ENCODE measurements around the gene TRMT10A. TPM values are rescaled to one million over a fixed set of nuclear protein-coding genes. Genes with fewer than 3 reads are reported as not detected.

TRMT10A gene
- total RNA-seq, 1 experiment from 2014 or later: 7.4 TPM

- TF ChIP-seq EGR1 (IDR thresholded peaks at IDR 0.05; ENCODE audit: low read depth): no peak
- no peak for TF ChIP-seq SP1 (IDR thresholded peaks at IDR 0.05; ENCODE audit: low read depth)
- TF ChIP-seq ATF3 (IDR thresholded peaks at IDR 0.05): no peak
- TF ChIP-seq ZNF274 (IDR thresholded peaks at IDR 0.05; ENCODE audit: low read depth, low read length): no peak
- no peak for TF ChIP-seq ZFX (IDR thresholded peaks at IDR 0.05)
- TF ChIP-seq POLR2AphosphoS5 (IDR thresholded peaks at IDR 0.05; ENCODE audit: low read depth, low read length): no peak
- TF ChIP-seq EZH2phosphoT487 (IDR thresholded peaks at IDR 0.05; ENCODE audit: borderline replicate concordance): no peak
- POLR2A ChIA-PET: no interaction called here
- Histone ChIP-seq H4K20me1 (ENCODE audit: insufficient read depth) (no peaks in the 10 kb centered on the region), H3K4me2 (ENCODE audit: low read length) (no peak overlapping the region), H3K4me1 (ENCODE audit: control insufficient read depth in 1 of 2, insufficient read depth in 2 of 2, low read length in 2 of 2) (no peaks in the 10 kb centered on the region), H3K79me2 (ENCODE audit: insufficient read depth, low read length) (no peaks in the 10 kb centered on the region), H3K27me3 (ENCODE audit: insufficient read depth, low read length) (no peaks in the 10 kb centered on the region), H3K9me2 (ENCODE audit: insufficient read depth) (no peaks in the 10 kb centered on the region), H3K36me3 (ENCODE audit: control insufficient read depth in 1 of 2, insufficient read depth in 2 of 2, low read length in 2 of 2) (no peaks in the 10 kb centered on the region), H3K27ac (ENCODE audit: low read depth, low read length) (no peak overlapping the region), H2AFZ (ENCODE audit: low read depth, low read length, poor library complexity, severe bottlenecking) (no peak overlapping the region), H3K9ac (ENCODE audit: low read length) (no peak overlapping the region), H3K4me3 (replicated peaks in 1 of 2; ENCODE audit: low read depth in 1 of 2, low read length in 2 of 2) (no peak overlapping the region), H3K9me3 (ENCODE audit: control insufficient read depth in 1 of 2, insufficient read depth in 1 of 2, low read depth in 1 of 2, low read length in 2 of 2) (no peaks in the 10 kb centered on the region)
- no TSS peak for BruUV-seq (replicated peaks)
- DNase-seq (ENCODE audit: low read depth, low spot score): no peak
- intact Hi-C loops (cut with micrococcal nuclease): no loop called here
- CTCF ChIA-PET: no interaction called here
- RAD21 ChIA-PET (ENCODE audit: low non-redundant PET in 1 of 2, low total read pairs in 2 of 2, uncharacterized antibody in 2 of 2, unreplicated experiment in 2 of 2): no interaction called here
- no peak for ATAC-seq
These were observed 27.0 kb downstream of the TRMT10A start for GRCh38 chr4:99536848-99537247.

GRCh38 chr4:99536271-99536670 lies 27.6 kb downstream of the TRMT10A start:
- no peak for DNase-seq (ENCODE audit: low read depth, low spot score)
- Histone ChIP-seq H4K20me1 (ENCODE audit: insufficient read depth) (no peaks in the 10 kb centered on the region), H2AFZ (ENCODE audit: low read depth, low read length, poor library complexity, severe bottlenecking) (no peak overlapping the region), H3K9me3 (ENCODE audit: control insufficient read depth in 1 of 2, insufficient read depth in 1 of 2, low read depth in 1 of 2, low read length in 2 of 2) (no peaks in the 10 kb centered on the region), H3K36me3 (ENCODE audit: control insufficient read depth in 1 of 2, insufficient read depth in 2 of 2, low read length in 2 of 2) (no peaks in the 10 kb centered on the region), H3K9ac (ENCODE audit: low read length) (no peak overlapping the region), H3K27ac (ENCODE audit: low read depth, low read length) (no peak overlapping the region), H3K4me2 (ENCODE audit: low read length) (no peak overlapping the region), H3K27me3 (ENCODE audit: insufficient read depth, low read length) (no peaks in the 10 kb centered on the region), H3K4me1 (ENCODE audit: control insufficient read depth in 1 of 2, insufficient read depth in 2 of 2, low read length in 2 of 2) (no peaks in the 10 kb centered on the region), H3K79me2 (ENCODE audit: insufficient read depth, low read length) (no peaks in the 10 kb centered on the region), H3K9me2 (ENCODE audit: insufficient read depth) (no peaks in the 10 kb centered on the region), H3K4me3 (replicated peaks in 1 of 2; ENCODE audit: low read depth in 1 of 2, low read length in 2 of 2) (no peak overlapping the region)
- no peak for TF ChIP-seq REST (IDR thresholded peaks at IDR 0.05; ENCODE audit: low read depth)
- TF ChIP-seq SP1 (IDR thresholded peaks at IDR 0.05; ENCODE audit: low read depth): no peak
- TF ChIP-seq EZH2 (IDR thresholded peaks at IDR 0.05): no peak
- TF ChIP-seq CTCF (IDR thresholded peaks at IDR 0.05 in 2 of 3, conservative IDR thresholded peaks at IDR 0.05 in 1 of 3; ENCODE audit: borderline replicate concordance in 1 of 3, insufficient read depth in 1 of 3, low read depth in 2 of 3, low read length in 2 of 3): no peak
- TF ChIP-seq POLR2AphosphoS5 (IDR thresholded peaks at IDR 0.05; ENCODE audit: low read depth, low read length): no peak
- no peak for TF ChIP-seq ELF1 (IDR thresholded peaks at IDR 0.05; ENCODE audit: borderline replicate concordance, low read depth)
- no peak for TF ChIP-seq POLR2A (IDR thresholded peaks at IDR 0.05; ENCODE audit: borderline replicate concordance, extremely low read depth, insufficient read depth, insufficient read length)
- no peak for ATAC-seq
- ChIA-PET CTCF (no interaction called here), POLR2A (no interaction called here), RAD21 (ENCODE audit: low non-redundant PET in 1 of 2, low total read pairs in 2 of 2, uncharacterized antibody in 2 of 2, unreplicated experiment in 2 of 2) (no interaction called here)
- BruUV-seq (replicated peaks): no TSS peak
- intact Hi-C loops (cut with micrococcal nuclease): no loop called here

All from HCT116 (cell line).